IMR-90 (cell line): ENCODE results near the gene TFRC. TPM values are rescaled to one million over a fixed set of nuclear protein-coding genes. Genes with fewer than 3 reads are reported as not detected.

Experiments
- ATAC-seq: fragments of 200-7000 bp; cut with Tn5 transposase; 2 replicates; pipeline ENCODE4 v1.9.1; 2020; ENCODE audit warnings: low read depth, mild to moderate bottlenecking, moderate library complexity
- BruUV-seq: library from RNA; stranded (reverse); fragments of 400-500 nt; replicated peaks from 2 replicates; lab custom pipeline; 2021; lab: Mats Ljungman, UMichigan
- CTCF ChIA-PET: fragments of 300-600 bp; formaldehyde crosslinking; extraction: SDS; loops from one replicate; lab custom pipeline; 2021; ENCODE audit warnings: antibody characterized with exemption; lab: Yijun Ruan, JAX
- POLR2A ChIA-PET: fragments of 300-600 bp; sonication (Branson Sonifier 250); formaldehyde crosslinking; loops from one replicate; lab custom pipeline; 2022; ENCODE audit warnings: antibody characterized with exemption; ENCODE audit not compliant: unreplicated experiment; lab: Charles Lee
- DNase-seq: peaks from one replicate; pipeline ENCODE4 v3.0.0; 2013
- H2AFZ ChIP-seq: replicated peaks from 2 replicates; pipeline ENCODE3; 2013; ENCODE audit warnings: low read length, mild to moderate bottlenecking; ENCODE audit not compliant: poor library complexity
- H2AK5ac ChIP-seq: 2 replicates; pipeline ENCODE4 v1.6.1; 2013; ENCODE audit warnings: low read depth, low read length, inconsistent platforms
- H2AK9ac ChIP-seq: replicated peaks from 2 replicates; pipeline ENCODE3; 2013; ENCODE audit warnings: mild to moderate bottlenecking, low read depth, low read length, moderate library complexity; ENCODE audit not compliant: poor library complexity
- H2BK120ac ChIP-seq: 2 replicates; pipeline ENCODE4 v1.6.1; 2013; ENCODE audit warnings: low read depth, low read length, inconsistent platforms
- H2BK15ac ChIP-seq: 3 replicates; pipeline ENCODE4 v1.6.1; 2013; ENCODE audit warnings: low read depth, low read length, inconsistent platforms
- H2BK20ac ChIP-seq: 2 replicates; pipeline ENCODE4 v1.6.1; 2013; ENCODE audit warnings: low read depth, mild to moderate bottlenecking, inconsistent platforms, low read length, moderate library complexity
- H2BK5ac ChIP-seq: 2 replicates; pipeline ENCODE4 v1.6.1; 2013; ENCODE audit warnings: mild to moderate bottlenecking, low read depth, low read length, inconsistent platforms; ENCODE audit not compliant: poor library complexity, severe bottlenecking
- H3K14ac ChIP-seq: replicated peaks from 2 replicates; pipeline ENCODE4 v1.6.1; 2013; ENCODE audit warnings: low read depth, low read length, inconsistent platforms
- H3K18ac ChIP-seq: 2 replicates; pipeline ENCODE4 v1.6.1; 2013; ENCODE audit warnings: low read depth, low read length, control low read depth
- H3K23ac ChIP-seq: 2 replicates; pipeline ENCODE4 v1.6.1; 2013; ENCODE audit warnings: low read depth, low read length, inconsistent platforms
- H3K27ac ChIP-seq: 2 replicates; pipeline ENCODE4 v1.5.1; 2013; ENCODE audit warnings: mild to moderate bottlenecking, control low read depth, low read length; ENCODE audit not compliant: insufficient read depth
- H3K27me3 ChIP-seq: 2 replicates; pipeline ENCODE4 v1.6.1; 2013; ENCODE audit warnings: low read length; ENCODE audit not compliant: control insufficient read depth, insufficient read depth
- H3K36me3 ChIP-seq: 2 replicates; pipeline ENCODE4 v1.6.1; 2013; ENCODE audit warnings: low read length, mixed read lengths; ENCODE audit not compliant: control insufficient read depth, insufficient read depth
- H3K4ac ChIP-seq: 2 replicates; pipeline ENCODE4 v1.6.1; 2013; ENCODE audit warnings: low read depth, low read length, inconsistent platforms
- H3K4me1 ChIP-seq: 2 replicates; pipeline ENCODE4 v1.6.1; 2013; ENCODE audit warnings: low read length, mixed read lengths; ENCODE audit not compliant: control insufficient read depth, insufficient read depth
- H3K4me2 ChIP-seq: 2 replicates; pipeline ENCODE4 v1.6.1; 2013; ENCODE audit warnings: low read depth, mild to moderate bottlenecking, control low read depth, low read length, moderate library complexity
- H3K4me3 ChIP-seq: 2 replicates; pipeline ENCODE4 v1.5.1; 2013; ENCODE audit warnings: low read depth, mild to moderate bottlenecking, control low read depth, low read length, moderate library complexity; ENCODE audit not compliant: insufficient read depth
- H3K56ac ChIP-seq: 2 replicates; pipeline ENCODE4 v1.6.1; 2013; ENCODE audit warnings: low read length, inconsistent platforms; ENCODE audit not compliant: insufficient read depth; ENCODE audit errors: extremely low read depth
- H3K79me1 ChIP-seq, 2 experiments: 2 replicates each; pipeline ENCODE4 v1.6.1; 2013; ENCODE audit warnings: low read length in 2 of 2, inconsistent platforms in 1 of 2, low read depth in 1 of 2
- H3K9ac ChIP-seq: 2 replicates; pipeline ENCODE4 v1.6.1; 2013; ENCODE audit warnings: low read depth, low read length, control low read depth
- H3K9me1 ChIP-seq: 2 replicates; pipeline ENCODE4 v1.6.1; 2013; ENCODE audit warnings: low read length, inconsistent platforms; ENCODE audit not compliant: insufficient read depth
- H3K9me3 ChIP-seq: 2 replicates; pipeline ENCODE4 v1.6.1; 2013; ENCODE audit warnings: low read length; ENCODE audit not compliant: control insufficient read depth, insufficient read depth
- H4K20me1 ChIP-seq: 2 replicates; pipeline ENCODE4 v1.6.1; 2013; ENCODE audit warnings: low read length, inconsistent platforms; ENCODE audit not compliant: insufficient read depth
- H4K5ac ChIP-seq: 2 replicates; pipeline ENCODE4 v1.6.1; 2013; ENCODE audit warnings: mild to moderate bottlenecking, low read depth, low read length, control low read depth
- H4K8ac ChIP-seq, 2 experiments: 2 replicates each; pipeline ENCODE4 v1.6.1; 2013; ENCODE audit warnings: low read depth in 2 of 2, low read length in 2 of 2, control low read depth in 1 of 2, inconsistent platforms in 1 of 2
- H4K91ac ChIP-seq: 2 replicates; pipeline ENCODE4 v1.6.1; 2013; ENCODE audit warnings: low read depth, low read length, inconsistent platforms; ENCODE audit not compliant: insufficient read depth
- ELK1 ChIP-seq: fragments of 150-350 bp; IDR thresholded peaks from 2 replicates; pipeline ENCODE4 v1.6.1; 2016; ENCODE audit warnings: low read depth, mild to moderate bottlenecking, low read length, moderate library complexity, borderline replicate concordance
- MAZ ChIP-seq: IDR thresholded peaks from 2 replicates; pipeline ENCODE4 v1.6.1; 2012; ENCODE audit warnings: low read depth, mild to moderate bottlenecking, low read length, improper control_type of control experiment, moderate library complexity, borderline replicate concordance
- RAD21 ChIP-seq: IDR thresholded peaks from 2 replicates; pipeline ENCODE4 v1.6.1; 2012; ENCODE audit warnings: low read length, improper control_type of control experiment
- USF2 ChIP-seq: fragments of 150-350 bp; IDR thresholded peaks from 2 replicates; pipeline ENCODE4 v1.6.1; 2017; ENCODE audit warnings: mild to moderate bottlenecking, antibody characterized with exemption, low read length, low read depth
- WGBS, 2 experiments: methylation state at CpG; one replicate each; pipeline versions ENCODE4 v1.1.5 to v1.1.7; 2013; ENCODE audit warnings: missing lambda C conversion rate in 2 of 2; ENCODE audit not compliant: insufficient read length in 1 of 2; ENCODE audit errors: extremely low coverage in 2 of 2; 5-methylcytosine and 5-hydroxymethylcytosine counted together
- dilution Hi-C: fragments of 300-500 bp; cut with HindIII; formaldehyde crosslinking; loops from one replicate; pipeline ENCODE4 v1.14.3; 2018; ENCODE audit warnings: low sequenced_read_pairs; ENCODE audit not compliant: unreplicated experiment
- in situ Hi-C: fragments of 300-500 bp; cut with MboI; formaldehyde crosslinking; loops from 3 replicates; pipeline ENCODE4 v1.14.3; 2019; ENCODE audit warnings: low sequenced_read_pairs, inconsistent platforms, mixed read lengths
- intact Hi-C: fragments of 100-400 bp; cut with micrococcal nuclease; formaldehyde crosslinking; loops from 2 replicates; pipeline ENCODE4 v1.10.0; 2022
- polyA plus RNA-seq, 3 experiments: library from polyadenylated mRNA; depleted of rRNA; stranded (reverse); fragments of >200 nt; gene quantifications; 2 replicates each; pipeline ENCODE4 v1.2.3, GENCODE V29; 2012; ENCODE audit warnings: low replicate concordance in 1 of 3
- total RNA-seq: library from RNA; depleted of rRNA; stranded (reverse); fragments of >200 nt; gene quantifications from 2 replicates; pipeline ENCODE4 v1.2.3, GENCODE V29; 2012

Gene TFRC
- total and polyA plus RNA-seq, 2 of the 4 experiments (the other 2 are of a cell fraction): 78.6 to 156 TPM

- H3K4me2 ChIP-seq: no peak overlapping the region
- no peak overlapping the region for H2BK15ac ChIP-seq
- intact Hi-C loops: no loop called here
- no peak overlapping the region for H3K23ac ChIP-seq
- no peak overlapping the region for H2BK120ac ChIP-seq
- no peak overlapping the region for H2AK9ac ChIP-seq
- no peak overlapping the region for H2AK5ac ChIP-seq
- no peak overlapping the region for H4K5ac ChIP-seq
- no peak overlapping the region for H4K91ac ChIP-seq
- no peak overlapping the region for H2BK5ac ChIP-seq
- CTCF ChIA-PET: no interaction called here
- no peaks in the 10 kb centered on the region for H3K79me1 ChIP-seq
- no peaks in the 10 kb centered on the region for H4K20me1 ChIP-seq
- H3K14ac ChIP-seq: no peak overlapping the region
- ATAC-seq: no peak
- DNase-seq: no peak
- H3K56ac ChIP-seq: no peak overlapping the region
- no peaks in the 10 kb centered on the region; the same call in 1 of the 2 replicates for H3K9me1 ChIP-seq
- TF ChIP-seq RAD21: no peak
- no peak for TF ChIP-seq MAZ
- no peak for TF ChIP-seq ELK1
- TF ChIP-seq USF2: no peak
- H3K9ac ChIP-seq: no peak overlapping the region
- H3K4me3 ChIP-seq: no peak overlapping the region
- H3K36me3 ChIP-seq: peaks cover 44% of the 10 kb centered on the region
- no CpG with 5 or more reads among the region's 3 CpGs for WGBS, 2 experiments
- no TSS peak for BruUV-seq
- no peak overlapping the region for H2BK20ac ChIP-seq
- no peak overlapping the region for H4K8ac ChIP-seq
- no peaks in the 10 kb centered on the region for H3K9me3 ChIP-seq
- no peak overlapping the region for H3K4ac ChIP-seq
- H2AFZ ChIP-seq: no peak overlapping the region
- H3K27me3 ChIP-seq: no peaks in the 10 kb centered on the region
- in situ Hi-C loops: no loop called here
- dilution Hi-C loops: loop anchor here (25.0 kb wide), 1 partner anchor 137 kb away; no protein-coding TSS in a partner anchor
- no peak overlapping the region for H3K27ac ChIP-seq
- POLR2A ChIA-PET: no interaction called here
- H3K4me1 ChIP-seq: peaks cover 2% of the 10 kb centered on the region; the same call in 1 of the 2 replicates
- no peak overlapping the region for H3K18ac ChIP-seq
Observed at GRCh38 chr3:196050597-196050996, 31.3 kb downstream of the TFRC start.
